Kidney epithelial cell (primary cell): ENCODE results near the gene RPL38. TPM values are rescaled to one million over a fixed set of nuclear protein-coding genes. Genes with fewer than 3 reads are reported as not detected.

ENCODE experiments used
- DNase-seq: peaks from one replicate; pipeline ENCODE4 v3.0.0-alpha.2; 2010; ENCODE audit warnings: low read depth
- H3K27me3 ChIP-seq: 2 replicates; pipeline ENCODE4 v1.6.0; 2011; ENCODE audit warnings: low read length; ENCODE audit not compliant: control insufficient read depth, insufficient read depth
- H3K36me3 ChIP-seq: 2 replicates; pipeline ENCODE4 v1.5.1; 2011; ENCODE audit warnings: low read length; ENCODE audit not compliant: control insufficient read depth, insufficient read depth
- H3K4me3 ChIP-seq: 2 replicates; pipeline ENCODE4 v1.5.1; 2011; ENCODE audit warnings: low read depth, mild to moderate bottlenecking, control low read depth, low read length
- total RNA-seq: library from RNA; depleted of rRNA; stranded (reverse); fragments of >200 nt; gene quantifications from 2 replicates; pipeline ENCODE4 v1.2.3, GENCODE V29; 2015
- TF ChIP-seq, protein P1 (sequence below): IDR thresholded peaks from 2 replicates; pipeline ENCODE4 v1.5.1; 2011; ENCODE audit warnings: mild to moderate bottlenecking, moderate library complexity, low read length, control low read depth, inconsistent platforms; ENCODE audit not compliant: insufficient read depth, poor library complexity, severe bottlenecking

Gene RPL38
- total RNA-seq, 1 donor from 2014 or later = 487 TPM

DNA sequence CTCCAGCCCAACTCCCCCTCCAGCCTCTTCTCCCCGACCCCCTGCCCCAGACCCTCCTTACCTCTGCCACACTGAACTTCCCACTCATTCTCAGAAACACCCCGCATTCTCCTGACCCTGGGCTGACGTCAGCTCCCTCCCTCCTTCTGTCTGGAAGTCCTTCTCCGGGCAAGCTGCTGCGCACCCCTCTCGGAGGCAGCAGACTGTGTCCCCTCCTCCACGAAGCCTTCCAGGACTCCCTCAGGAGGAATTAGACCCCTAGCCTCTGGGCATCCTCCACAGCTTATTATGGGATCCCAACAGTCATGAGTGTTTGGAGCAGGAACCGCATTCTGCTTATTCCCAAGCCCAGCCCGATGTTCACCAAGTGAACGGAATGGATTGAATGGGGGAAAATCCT is 3.4 kb upstream of the RPL38 start:
- no peak for DNase-seq
- Histone ChIP-seq H3K4me3 (no peak overlapping the region), H3K36me3 (no peaks in the 10 kb centered on the region), H3K27me3 (peaks cover 45% of the 10 kb centered on the region)
- TF ChIP-seq, protein P1, sequence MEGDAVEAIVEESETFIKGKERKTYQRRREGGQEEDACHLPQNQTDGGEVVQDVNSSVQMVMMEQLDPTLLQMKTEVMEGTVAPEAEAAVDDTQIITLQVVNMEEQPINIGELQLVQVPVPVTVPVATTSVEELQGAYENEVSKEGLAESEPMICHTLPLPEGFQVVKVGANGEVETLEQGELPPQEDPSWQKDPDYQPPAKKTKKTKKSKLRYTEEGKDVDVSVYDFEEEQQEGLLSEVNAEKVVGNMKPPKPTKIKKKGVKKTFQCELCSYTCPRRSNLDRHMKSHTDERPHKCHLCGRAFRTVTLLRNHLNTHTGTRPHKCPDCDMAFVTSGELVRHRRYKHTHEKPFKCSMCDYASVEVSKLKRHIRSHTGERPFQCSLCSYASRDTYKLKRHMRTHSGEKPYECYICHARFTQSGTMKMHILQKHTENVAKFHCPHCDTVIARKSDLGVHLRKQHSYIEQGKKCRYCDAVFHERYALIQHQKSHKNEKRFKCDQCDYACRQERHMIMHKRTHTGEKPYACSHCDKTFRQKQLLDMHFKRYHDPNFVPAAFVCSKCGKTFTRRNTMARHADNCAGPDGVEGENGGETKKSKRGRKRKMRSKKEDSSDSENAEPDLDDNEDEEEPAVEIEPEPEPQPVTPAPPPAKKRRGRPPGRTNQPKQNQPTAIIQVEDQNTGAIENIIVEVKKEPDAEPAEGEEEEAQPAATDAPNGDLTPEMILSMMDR = no peak

DNA sequence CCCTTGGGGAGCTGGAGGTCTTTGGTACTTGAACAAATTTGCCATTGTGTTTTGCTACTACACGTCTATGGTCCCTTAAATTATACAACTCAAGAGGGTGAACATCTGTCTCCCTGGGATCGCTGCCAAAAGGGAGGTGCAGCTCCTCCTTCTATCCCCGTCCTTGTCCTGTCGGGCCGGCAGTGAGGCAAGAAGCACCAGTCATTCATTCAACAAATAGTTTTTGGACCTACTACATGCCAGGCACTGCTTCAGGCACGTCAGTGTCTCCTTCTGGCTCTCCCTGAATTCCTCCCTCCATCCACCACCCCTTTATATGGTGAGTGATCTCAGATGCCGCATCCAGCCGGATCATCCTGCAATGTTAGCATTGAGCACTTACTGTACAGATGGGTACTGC is 2.2 kb upstream of the RPL38 start:
- peaks cover 35% of the 10 kb centered on the region for H3K27me3 ChIP-seq
- H3K36me3 ChIP-seq = peaks cover 2% of the 10 kb centered on the region
- TF ChIP-seq, protein P1 = no peak
- no peak for DNase-seq
- no peak overlapping the region for H3K4me3 ChIP-seq

DNA sequence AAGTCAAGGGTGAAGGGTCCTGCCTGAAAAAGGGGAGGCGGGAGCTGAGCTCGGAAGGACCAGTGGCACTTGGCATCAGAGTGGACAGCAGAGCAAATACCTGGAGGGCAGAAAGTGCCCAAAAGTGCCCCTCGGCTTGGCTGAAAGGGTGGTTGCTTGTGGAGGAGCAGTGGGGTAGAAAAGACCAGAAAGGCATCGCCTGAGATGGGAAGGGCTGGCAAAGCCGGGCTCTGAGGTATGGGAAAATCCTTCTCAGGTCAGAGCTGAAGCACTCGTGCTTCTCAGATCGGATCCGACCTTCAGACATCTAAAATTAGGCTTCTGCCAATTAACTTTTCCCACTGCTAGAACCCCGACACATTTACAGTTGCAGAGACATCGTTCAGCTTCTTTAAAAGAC is 1.5 kb upstream of the RPL38 start:
- no peak for DNase-seq
- Histone ChIP-seq H3K4me3 (no peak overlapping the region), H3K27me3 (peaks cover 29% of the 10 kb centered on the region), H3K36me3 (peaks cover 2% of the 10 kb centered on the region)
- TF ChIP-seq, protein P1 = no peak

DNA sequence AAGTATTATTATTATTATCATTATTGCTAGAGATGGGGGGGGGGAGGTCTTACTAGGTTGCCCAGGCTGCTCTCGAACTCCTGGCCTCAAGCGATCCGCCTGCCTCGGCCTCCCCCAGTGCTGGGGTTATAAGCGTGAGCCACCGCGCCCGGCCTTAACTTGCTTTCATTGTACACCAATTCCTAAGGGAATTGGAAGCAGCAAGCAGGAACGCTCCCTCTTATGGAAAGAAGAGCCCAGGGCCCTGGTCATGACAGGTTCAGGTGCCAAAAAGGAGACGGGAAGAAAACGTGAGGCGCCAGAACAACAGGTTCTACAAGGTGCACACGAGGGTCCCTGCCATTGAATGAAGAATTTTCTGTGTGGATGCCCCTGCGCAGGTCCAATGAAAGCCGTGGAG is 540 bp upstream of the RPL38 start:
- peaks cover 20% of the 10 kb centered on the region for H3K27me3 ChIP-seq
- TF ChIP-seq, protein P1 = no peak
- peaks cover 2% of the 10 kb centered on the region for H3K36me3 ChIP-seq
- H3K4me3 ChIP-seq = no peak overlapping the region
- DNase-seq = no peak

DNA sequence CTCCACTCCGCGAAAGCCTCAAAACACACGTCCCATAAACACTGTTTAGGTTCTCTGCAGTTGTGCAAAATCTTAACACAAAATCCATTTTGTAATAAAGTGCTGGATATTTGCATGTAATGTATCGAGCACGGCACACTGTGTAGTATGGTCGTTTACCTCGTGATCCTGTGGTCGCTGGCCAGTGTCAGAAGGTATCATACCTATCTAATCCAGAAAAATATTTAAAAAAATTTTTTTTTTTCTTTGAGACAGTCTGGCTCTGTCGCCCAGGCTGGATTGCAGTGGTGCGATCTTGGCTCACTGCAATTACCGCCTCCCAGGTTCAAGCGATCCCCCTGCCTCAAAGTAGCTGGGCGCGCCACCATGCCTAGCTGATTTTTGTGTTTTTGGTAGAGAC is 996 bp downstream of the RPL38 start:
- Histone ChIP-seq H3K36me3 (peaks cover 2% of the 10 kb centered on the region), H3K4me3 (peak overlapping the region; percentile 76), H3K27me3 (peaks cover 19% of the 10 kb centered on the region)
- TF ChIP-seq, protein P1 = no peak
- no peak for DNase-seq

DNA sequence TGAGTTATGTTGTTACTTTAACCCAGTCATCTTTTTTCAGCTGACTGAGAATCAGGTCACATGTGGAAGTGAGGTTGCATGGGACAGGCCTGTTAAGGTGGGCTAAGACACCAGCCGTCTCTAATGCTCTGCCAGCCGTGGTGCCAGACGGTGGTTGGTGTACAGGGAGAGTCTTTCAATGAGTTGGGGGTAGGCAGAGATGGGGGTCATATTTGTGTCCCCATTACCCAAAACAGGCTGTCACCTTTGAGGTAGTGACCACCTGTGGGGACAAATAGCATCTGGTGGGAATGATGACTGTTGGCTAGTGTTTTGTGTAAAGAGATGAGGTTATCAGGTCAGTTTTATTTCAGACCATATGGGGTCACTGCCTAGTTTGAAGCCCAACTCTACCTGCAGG is 1.8 kb downstream of the RPL38 start:
- Histone ChIP-seq H3K36me3 (peaks cover 2% of the 10 kb centered on the region), H3K27me3 (peaks cover 13% of the 10 kb centered on the region), H3K4me3 (no peak overlapping the region)
- DNase-seq = no peak
- TF ChIP-seq, protein P1 = no peak
